Measurements from ENCODE around the gene MRC2.

Gene MRC2

GRCh38 chr17:62673614-62674362 is 46.3 kb downstream of the MRC2 start:
- no peak for DNase-seq (ENCODE audit: low read depth)
- TF ChIP-seq, protein P1, sequence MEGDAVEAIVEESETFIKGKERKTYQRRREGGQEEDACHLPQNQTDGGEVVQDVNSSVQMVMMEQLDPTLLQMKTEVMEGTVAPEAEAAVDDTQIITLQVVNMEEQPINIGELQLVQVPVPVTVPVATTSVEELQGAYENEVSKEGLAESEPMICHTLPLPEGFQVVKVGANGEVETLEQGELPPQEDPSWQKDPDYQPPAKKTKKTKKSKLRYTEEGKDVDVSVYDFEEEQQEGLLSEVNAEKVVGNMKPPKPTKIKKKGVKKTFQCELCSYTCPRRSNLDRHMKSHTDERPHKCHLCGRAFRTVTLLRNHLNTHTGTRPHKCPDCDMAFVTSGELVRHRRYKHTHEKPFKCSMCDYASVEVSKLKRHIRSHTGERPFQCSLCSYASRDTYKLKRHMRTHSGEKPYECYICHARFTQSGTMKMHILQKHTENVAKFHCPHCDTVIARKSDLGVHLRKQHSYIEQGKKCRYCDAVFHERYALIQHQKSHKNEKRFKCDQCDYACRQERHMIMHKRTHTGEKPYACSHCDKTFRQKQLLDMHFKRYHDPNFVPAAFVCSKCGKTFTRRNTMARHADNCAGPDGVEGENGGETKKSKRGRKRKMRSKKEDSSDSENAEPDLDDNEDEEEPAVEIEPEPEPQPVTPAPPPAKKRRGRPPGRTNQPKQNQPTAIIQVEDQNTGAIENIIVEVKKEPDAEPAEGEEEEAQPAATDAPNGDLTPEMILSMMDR (IDR thresholded peaks at IDR 0.05; ENCODE audit: control insufficient read depth, extremely low read depth, insufficient read depth), result no peak
- H3K4me3 ChIP-seq (ENCODE audit: low read depth, low read length), result no peak overlapping the region

- DNase-seq (ENCODE audit: low read depth), result no peak
- TF ChIP-seq, protein P1 (IDR thresholded peaks at IDR 0.05; ENCODE audit: control insufficient read depth, extremely low read depth, insufficient read depth), result no peak
- H3K4me3 ChIP-seq (ENCODE audit: low read depth, low read length), result no peak overlapping the region
Observed at GRCh38 chr17:62674363-62674739, 46.9 kb downstream of the MRC2 start.

GRCh38 chr17:62674841-62675240 is 47.4 kb downstream of the MRC2 start:
- no peak overlapping the region for H3K4me3 ChIP-seq (ENCODE audit: low read depth, low read length)
- no peak for DNase-seq (ENCODE audit: low read depth)
- TF ChIP-seq, protein P1 (IDR thresholded peaks at IDR 0.05; ENCODE audit: control insufficient read depth, extremely low read depth, insufficient read depth), result no peak

DNA sequence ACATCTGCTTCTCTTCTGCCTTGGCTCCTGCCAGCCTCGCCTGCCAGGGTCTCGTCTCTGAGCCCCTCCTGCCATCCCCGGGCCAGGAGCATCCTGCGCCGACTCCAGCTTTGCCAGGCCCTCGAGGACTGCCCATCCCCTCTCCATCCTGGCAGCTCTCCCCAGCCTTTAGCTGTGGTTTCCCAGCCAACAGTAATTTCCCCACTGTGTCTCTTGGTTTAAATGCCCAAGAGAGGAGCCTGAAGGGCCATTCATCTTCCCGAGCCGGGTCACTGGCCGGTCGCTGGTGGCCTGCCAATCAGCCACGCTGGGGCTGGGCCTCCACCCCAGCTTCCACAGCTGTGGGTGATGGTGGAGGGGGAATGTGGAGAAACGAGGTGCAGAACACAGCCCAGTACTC is 47.8 kb downstream of the MRC2 start:
- H3K4me3 ChIP-seq (ENCODE audit: low read depth, low read length), result no peak overlapping the region
- no peak for DNase-seq (ENCODE audit: low read depth)
- TF ChIP-seq, protein P1 (IDR thresholded peaks at IDR 0.05; ENCODE audit: control insufficient read depth, extremely low read depth, insufficient read depth), result no peak

DNA sequence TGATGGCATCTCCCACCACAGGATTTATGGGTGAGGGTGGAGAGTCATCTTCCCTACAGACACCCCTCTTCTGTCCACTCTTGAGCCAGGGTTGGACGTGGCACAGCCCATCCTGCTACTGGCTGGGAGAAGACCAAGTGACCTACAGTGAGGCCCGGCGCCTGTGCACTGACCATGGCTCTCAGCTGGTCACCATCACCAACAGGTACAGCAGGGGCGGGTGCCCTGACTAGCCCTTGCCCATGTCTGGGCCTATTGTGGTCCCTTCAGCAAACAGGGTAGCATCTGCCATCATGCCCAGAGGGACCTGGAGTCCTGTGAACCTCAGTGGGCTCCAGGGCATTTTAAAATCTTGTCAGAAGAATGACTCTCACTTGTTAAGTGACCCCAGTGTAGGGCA is 48.2 kb downstream of the MRC2 start:
- no peak for DNase-seq (ENCODE audit: low read depth)
- TF ChIP-seq, protein P1 (IDR thresholded peaks at IDR 0.05; ENCODE audit: control insufficient read depth, extremely low read depth, insufficient read depth), result no peak
- no peak overlapping the region for H3K4me3 ChIP-seq (ENCODE audit: low read depth, low read length)

GRCh38 chr17:62676231-62676943 is 48.9 kb downstream of the MRC2 start:
- DNase-seq (ENCODE audit: low read depth), result no peak
- H3K4me3 ChIP-seq (ENCODE audit: low read depth, low read length), result no peak overlapping the region
- TF ChIP-seq, protein P1 (IDR thresholded peaks at IDR 0.05; ENCODE audit: control insufficient read depth, extremely low read depth, insufficient read depth), result no peak

All from LNCaP clone FGC (cell line).